NCI-H2196 (cell line): ENCODE data around the gene MEGF11.

Experiments
- DNase-seq: peaks from one replicate; lab custom pipeline; 2025; ENCODE audit not compliant: unreplicated experiment; lab: John Stamatoyannopoulos, UW

The MEGF11 gene

DNA sequence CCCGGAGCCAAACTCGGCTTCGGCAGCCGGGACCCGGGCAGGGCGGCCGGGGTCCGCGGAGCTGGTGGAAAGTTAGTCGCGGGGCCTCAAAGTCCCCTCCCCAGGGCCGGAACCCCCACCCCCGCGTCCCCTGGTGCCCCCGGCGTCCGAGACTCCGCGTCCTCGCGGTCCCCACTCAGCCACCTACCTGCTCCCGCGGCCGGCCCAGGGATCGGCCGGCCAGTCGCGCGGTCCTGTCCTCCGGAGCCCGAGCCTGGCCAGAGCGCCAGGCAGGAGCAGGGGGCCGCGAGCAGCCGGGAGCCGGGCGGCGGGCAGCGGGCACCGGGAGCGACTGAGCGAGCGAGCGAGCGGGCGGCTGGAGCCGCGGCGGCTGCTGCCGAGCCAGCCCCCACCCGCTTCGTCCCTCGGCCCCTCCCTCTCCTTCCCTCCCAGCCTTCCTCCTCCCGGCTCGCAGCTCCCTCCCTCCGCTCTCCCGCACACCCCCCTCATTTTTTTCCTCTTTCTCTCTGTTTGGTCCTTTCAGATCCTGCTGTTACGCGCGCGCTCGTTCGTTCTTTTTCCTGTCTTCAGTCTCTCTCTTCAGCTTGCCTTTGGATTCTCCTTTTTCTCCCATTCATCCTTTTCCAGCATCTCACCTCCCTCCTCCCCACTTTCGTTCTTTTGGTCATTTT lies at the start of gene MEGF11:
Gene MEGF11, minus strand, starts transcription at position 333 of the 671 bp plus-strand sequence. CDS start 125,347 bp downstream, outside the sequence.
- peak; percentile 25 for DNase-seq

- DNase-seq = no peak
Measured at GRCh38 chr15:66302489-66303278, 49.1 kb upstream of the MEGF11 start.

- no peak for DNase-seq
Measured at GRCh38 chr15:66298803-66299251, 45.3 kb upstream of the MEGF11 start.

GRCh38 chr15:66296186-66296585 lies 42.6 kb upstream of the MEGF11 start:
- DNase-seq = no peak

DNA sequence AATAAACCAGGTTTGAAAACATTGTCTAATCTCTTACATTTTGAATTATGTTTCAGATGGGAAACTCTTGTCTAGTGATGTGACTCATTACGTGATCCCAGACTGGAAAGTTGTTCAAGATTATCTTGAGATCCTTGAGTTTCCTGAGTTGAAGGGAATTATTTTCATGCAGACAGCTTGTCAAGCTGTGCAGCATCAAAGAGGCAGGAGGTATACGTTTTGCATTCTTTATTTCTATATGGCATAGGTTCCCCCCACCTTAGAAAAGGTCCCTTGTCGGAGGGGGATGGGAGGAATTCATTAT lies 41.3 kb upstream of the MEGF11 start:
- DNase-seq = no peak

GRCh38 chr15:66294157-66294931 lies 40.8 kb upstream of the MEGF11 start:
- peak; percentile 6 for DNase-seq

- peak; percentile 39 for DNase-seq
Measured at GRCh38 chr15:66293419-66294156, 40.0 kb upstream of the MEGF11 start, which contains the start of gene DIS3L. Gene DIS3L, plus strand, starts transcription at chr15:66293568. Its CDS starts 29 bp downstream, at chr15:66293597.

- DNase-seq = no peak
Measured at GRCh38 chr15:66292571-66293418, 39.2 kb upstream of the MEGF11 start.

DNA sequence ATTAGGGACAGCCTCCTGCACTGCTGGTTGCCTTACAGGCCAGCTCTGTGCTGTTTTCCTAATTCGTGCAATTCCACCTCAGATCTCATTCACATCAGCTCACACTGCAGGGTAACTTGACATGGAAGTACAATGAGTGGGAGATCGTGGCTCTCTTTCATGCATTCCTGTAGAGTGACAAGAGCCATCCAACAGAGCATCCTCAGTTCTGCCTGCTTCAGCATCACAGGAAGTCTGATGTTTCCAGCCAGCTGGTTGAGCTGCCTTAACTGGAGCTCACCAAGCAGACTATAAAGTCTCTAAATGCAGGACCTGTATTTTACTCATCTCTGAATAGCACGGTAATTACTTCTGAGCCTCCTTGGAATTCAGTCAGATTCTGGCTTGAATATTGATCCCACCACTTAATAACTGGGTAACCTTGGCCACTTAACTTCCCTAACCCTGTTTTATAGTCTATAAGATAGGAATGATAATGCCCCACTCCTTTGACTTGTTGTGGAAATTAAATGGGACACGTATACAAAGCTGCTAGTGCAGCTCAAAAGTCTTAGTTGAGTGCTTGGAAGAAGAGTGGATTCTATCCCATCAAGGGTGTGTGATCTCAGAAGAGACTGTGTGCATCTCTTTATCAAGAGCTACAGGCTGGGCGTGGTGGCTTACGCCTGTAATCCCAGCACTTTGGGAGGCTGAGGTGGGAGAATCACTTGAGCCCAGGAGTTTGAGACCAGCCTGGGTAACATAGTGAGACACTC lies 38.4 kb upstream of the MEGF11 start:
- no peak for DNase-seq

DNA sequence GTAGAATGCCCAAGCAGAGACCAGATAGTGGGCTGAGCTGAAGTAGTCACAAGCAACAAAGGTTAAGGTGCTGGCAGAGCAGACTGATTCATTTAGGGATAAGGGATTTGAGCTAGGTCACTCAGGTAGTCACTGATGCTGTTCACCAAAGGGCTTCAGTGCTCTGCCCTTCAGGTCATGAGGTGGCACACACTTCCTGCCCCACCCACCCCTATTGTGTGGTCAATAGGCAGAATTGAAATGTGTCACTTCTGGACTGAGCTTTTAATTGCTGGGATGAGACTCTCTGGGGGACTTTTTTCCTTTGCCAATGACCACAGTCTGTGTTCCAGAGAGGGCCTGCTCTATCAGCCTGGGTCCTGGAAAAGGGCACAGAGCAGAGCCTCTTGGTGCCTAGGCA lies 37.0 kb upstream of the MEGF11 start:
- DNase-seq = no peak

DNA sequence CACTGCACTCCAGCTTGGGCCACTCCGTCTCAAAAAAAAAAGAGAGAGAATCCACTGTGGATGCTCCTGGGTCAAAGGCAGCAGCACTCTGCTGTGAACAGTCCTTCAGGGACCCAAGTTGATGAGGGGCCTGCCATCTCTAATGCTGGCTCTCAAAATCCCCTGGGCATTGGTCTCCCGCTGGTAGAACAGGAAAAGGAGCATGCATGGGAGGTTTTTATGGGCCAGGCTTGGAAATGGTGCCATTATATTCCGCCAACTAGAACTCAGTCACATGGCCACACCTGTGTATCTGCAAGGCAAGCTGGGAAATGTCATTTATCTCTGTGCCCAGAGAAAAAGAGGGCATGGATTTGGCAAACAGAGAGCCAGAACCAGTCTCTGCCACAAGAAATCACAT lies 36.5 kb upstream of the MEGF11 start:
- DNase-seq = no peak

- no peak for DNase-seq
Measured at GRCh38 chr15:66288551-66289185, 35.1 kb upstream of the MEGF11 start.

GRCh38 chr15:66288093-66288492 lies 34.5 kb upstream of the MEGF11 start:
- DNase-seq = no peak

GRCh38 chr15:66287461-66288057 lies 34.0 kb upstream of the MEGF11 start:
- peak; percentile 11 for DNase-seq

- no peak for DNase-seq
Measured at GRCh38 chr15:66285533-66286280, 32.2 kb upstream of the MEGF11 start.

GRCh38 chr15:66284271-66284670 lies 30.7 kb upstream of the MEGF11 start:
- no peak for DNase-seq

GRCh38 chr15:66278671-66279070 lies 25.1 kb upstream of the MEGF11 start:
- DNase-seq = no peak

- no peak for DNase-seq
Measured at GRCh38 chr15:66278056-66278455, 24.5 kb upstream of the MEGF11 start.
